Panc1 (cell line): ENCODE data around the gene MAP6D1. TPM values are rescaled to one million over a fixed set of nuclear protein-coding genes. Genes with fewer than 3 reads are reported as not detected.

Experiments
- ATAC-seq: fragments of 200-7000 bp; cut with Tn5 transposase; 2 replicates; pipeline ENCODE4 v1.9.1; 2020; ENCODE audit warnings: mild to moderate bottlenecking, moderate library complexity
- BruUV-seq: library from RNA; stranded (reverse); fragments of 400-500 nt; replicated peaks from 2 replicates; lab custom pipeline; 2021; lab: Mats Ljungman, UMichigan
- CTCF ChIA-PET: fragments of 300-600 bp; sonication (Branson Sonifier 250); formaldehyde crosslinking; loops from one replicate; lab custom pipeline; 2022; ENCODE audit warnings: antibody characterized with exemption; lab: Charles Lee
- POLR2A ChIA-PET: fragments of 300-600 bp; sonication (Branson Sonifier 250); formaldehyde crosslinking; loops from one replicate; lab custom pipeline; 2022; ENCODE audit warnings: antibody characterized with exemption; lab: Charles Lee
- DNase-seq: peaks from one replicate; pipeline ENCODE4 v3.0.0-alpha.2; 2010; ENCODE audit warnings: low read depth, low spot score
- H3K27ac ChIP-seq: 2 replicates; pipeline ENCODE4 v1.5.1; 2011; ENCODE audit warnings: mild to moderate bottlenecking, low read length, inconsistent platforms
- H3K27me3 ChIP-seq: fragments of 200-500 bp; sonication (Bioruptor generic); 2 replicates; pipeline ENCODE4 v1.6.0; 2014; ENCODE audit warnings: low read length, inconsistent platforms; ENCODE audit not compliant: control insufficient read depth, insufficient read depth
- H3K36me3 ChIP-seq: fragments of 200-500 bp; sonication (Bioruptor generic); 2 replicates; pipeline ENCODE4 v1.5.1; 2014; ENCODE audit warnings: inconsistent platforms, mild to moderate bottlenecking, low read length, moderate library complexity; ENCODE audit not compliant: control insufficient read depth, insufficient read depth
- H3K4me1 ChIP-seq: 2 replicates; pipeline ENCODE4 v1.5.1; 2011; ENCODE audit warnings: inconsistent platforms, mild to moderate bottlenecking, low read length, moderate library complexity; ENCODE audit not compliant: control insufficient read depth, insufficient read depth
- H3K4me3 ChIP-seq, 2 experiments: 2 replicates each; pipeline ENCODE4 v1.5.1; 2011 to 2012; ENCODE audit warnings: low read depth in 2 of 2, low read length in 2 of 2, mild to moderate bottlenecking in 2 of 2, inconsistent platforms in 1 of 2, moderate library complexity in 1 of 2
- H3K9me3 ChIP-seq: fragments of 200-500 bp; sonication (Bioruptor generic); 2 replicates; pipeline ENCODE4 v1.5.1; 2014; ENCODE audit warnings: low read depth, mild to moderate bottlenecking, inconsistent platforms, low read length, moderate library complexity; ENCODE audit not compliant: control insufficient read depth, insufficient read depth
- CTCF ChIP-seq: fragments of 450-650 bp; IDR thresholded peaks from 2 replicates; pipeline ENCODE4 v1.5.1; 2017; ENCODE audit warnings: mild to moderate bottlenecking
- POLR2AphosphoS5 ChIP-seq: IDR thresholded peaks from 2 replicates; pipeline ENCODE4 v1.6.1; 2012; ENCODE audit warnings: mild to moderate bottlenecking, low read depth, low read length, moderate library complexity
- REST ChIP-seq, 2 experiments: IDR thresholded peaks; 2 replicates each; pipeline ENCODE4 v1.6.1; 2011 to 2012; ENCODE audit warnings: low read depth in 2 of 2, control low read depth in 1 of 2, low read length in 1 of 2, mild to moderate bottlenecking in 1 of 2, moderate library complexity in 1 of 2; ENCODE audit not compliant: insufficient read depth in 1 of 2
- SIN3A ChIP-seq: IDR thresholded peaks from 2 replicates; pipeline ENCODE4 v1.6.1; 2012; ENCODE audit warnings: low read depth, mild to moderate bottlenecking, low read length, moderate library complexity, borderline replicate concordance; ENCODE audit not compliant: insufficient read depth
- TCF7L2 ChIP-seq: IDR thresholded peaks from 2 replicates; pipeline ENCODE4 v1.6.1; 2011; ENCODE audit warnings: mild to moderate bottlenecking, low read depth, low read length, inconsistent platforms
- in situ Hi-C: cut with HindIII; loops from 2 replicates; pipeline ENCODE4 v1.10.0; 2016; ENCODE audit warnings: low sequenced_read_pairs, low pct_unique_long_range_greater_than_20kb
- intact Hi-C: fragments of 100-400 bp; cut with micrococcal nuclease; formaldehyde crosslinking; loops from one replicate; pipeline ENCODE4 v1.10.0; 2022; ENCODE audit not compliant: unreplicated experiment
- total RNA-seq: library from RNA; stranded (reverse); gene quantifications from one replicate; pipeline ENCODE4 v1.2.1, GENCODE V29; 2021; ENCODE audit not compliant: unreplicated experiment

The MAP6D1 gene
- total RNA-seq, 1 experiment from 2014 or later, result 7.9 TPM

DNA sequence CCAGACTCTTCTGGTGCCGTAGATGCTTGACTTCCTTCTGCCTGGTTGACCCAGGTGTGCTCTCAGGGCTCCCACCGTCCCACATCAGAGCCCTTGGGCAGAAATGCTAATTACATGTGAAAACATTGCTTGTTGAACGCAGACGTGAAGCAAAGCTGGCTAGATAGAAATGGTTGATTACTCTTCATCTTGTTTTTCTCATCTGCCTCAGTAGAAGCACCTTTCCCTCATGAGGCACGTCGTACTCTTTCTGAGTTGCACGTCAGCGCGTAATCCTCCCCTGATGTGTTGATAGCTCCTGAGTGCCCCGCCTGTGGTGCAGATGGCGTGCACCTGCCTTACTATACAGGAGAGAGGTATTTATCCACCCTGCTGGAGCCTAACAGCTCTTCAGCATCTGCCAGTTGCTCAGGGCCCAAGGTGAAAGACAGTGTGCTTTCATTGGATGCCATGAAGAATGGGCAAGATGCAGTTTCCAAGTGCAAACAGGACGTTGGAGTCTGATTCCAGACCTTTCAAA, 18.1 kb downstream of the MAP6D1 start:
- ChIA-PET CTCF (no interaction called here), POLR2A (no interaction called here)
- intact Hi-C loops (no loop called here), in situ Hi-C loops (no loop called here)
- TF ChIP-seq POLR2AphosphoS5 (no peak), TCF7L2 (no peak), SIN3A (no peak), CTCF (no peak), REST (IDR thresholded peaks at IDR 0.05; ENCODE audit: insufficient read depth in 1 of 2, low read depth in 2 of 2, low read length in 1 of 2) (no peak)
- DNase-seq (no peak), ATAC-seq (no peak)
- Histone ChIP-seq H3K27me3 (no peaks in the 10 kb centered on the region), H3K4me1 (no peaks in the 10 kb centered on the region), H3K4me3 (no peak overlapping the region), H3K9me3 (no peaks in the 10 kb centered on the region), H3K27ac (no peak overlapping the region), H3K36me3 (peaks cover 18% of the 10 kb centered on the region; the same call in 1 of the 2 replicates)
- BruUV-seq, result no TSS peak

DNA sequence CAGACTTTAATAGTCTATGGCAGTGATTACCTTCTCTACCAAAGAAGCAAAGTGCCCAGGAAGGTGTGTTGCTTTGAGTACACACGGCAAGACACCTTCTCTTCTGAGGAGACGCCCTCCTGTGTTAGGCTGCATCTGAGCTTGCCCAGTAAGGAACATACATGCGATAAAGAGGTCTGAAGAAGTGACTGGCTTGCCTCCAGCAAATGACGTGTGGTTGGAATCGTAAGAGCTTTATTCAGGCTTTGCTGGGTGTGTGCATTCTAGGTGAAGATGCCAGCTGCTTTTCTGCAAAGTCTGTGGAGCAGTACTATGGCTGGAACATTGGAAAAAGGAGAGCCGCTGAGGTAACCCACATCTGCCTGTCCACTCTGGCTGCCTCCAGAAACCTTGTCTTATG, 22.4 kb downstream of the MAP6D1 start:
- ChIA-PET POLR2A (no interaction called here), CTCF (interaction anchor here (0.6 kb wide), 1 partner anchor 333 kb away, joined by 9 read pairs; no protein-coding TSS in a partner anchor)
- Histone ChIP-seq H3K4me3 (no peak overlapping the region), H3K27ac (no peak overlapping the region), H3K36me3 (peaks cover 25% of the 10 kb centered on the region), H3K9me3 (no peaks in the 10 kb centered on the region), H3K4me1 (no peaks in the 10 kb centered on the region), H3K27me3 (no peaks in the 10 kb centered on the region)
- intact Hi-C loops, result no loop called here
- TF ChIP-seq TCF7L2 (no peak), SIN3A (no peak), POLR2AphosphoS5 (no peak), CTCF (no peak), REST (IDR thresholded peaks at IDR 0.05; ENCODE audit: insufficient read depth in 1 of 2, low read depth in 2 of 2, low read length in 1 of 2) (no peak)
- DNase-seq, result no peak
- in situ Hi-C loops, result no loop called here
- BruUV-seq, result no TSS peak
- ATAC-seq, result no peak
